NCI-H226 (cell line): Measurements from ENCODE around the gene CHST15.

ENCODE experiments used
- DNase-seq: peaks from one replicate; pipeline ENCODE4 v3.0.0-alpha.2; 2015

Gene CHST15

GRCh38 chr10:123994417-123995081, 98.8 kb downstream of the CHST15 start:
- peak; percentile 73 for DNase-seq

- DNase-seq, result no peak
These were observed 99.6 kb downstream of the CHST15 start for GRCh38 chr10:123993534-123994416.

- DNase-seq, result no peak
These were observed 101.5 kb downstream of the CHST15 start for GRCh38 chr10:123991611-123992570.

- DNase-seq, result no peak
These were observed 102.5 kb downstream of the CHST15 start for GRCh38 chr10:123990889-123991288.

- DNase-seq, result no peak
These were observed 104.7 kb downstream of the CHST15 start for GRCh38 chr10:123988694-123989093.

- DNase-seq, result no peak
These were observed 106.7 kb downstream of the CHST15 start for GRCh38 chr10:123986736-123987135.

- peak; percentile 73 for DNase-seq
These were observed 119.0 kb downstream of the CHST15 start for GRCh38 chr10:123974406-123974805.

GRCh38 chr10:123972481-123973401, 120.7 kb downstream of the CHST15 start:
- DNase-seq, result no peak

- DNase-seq, result no peak
These were observed 122.5 kb downstream of the CHST15 start for GRCh38 chr10:123970927-123971286.

GRCh38 chr10:123970207-123970926, 123.0 kb downstream of the CHST15 start:
- DNase-seq, result no peak

GRCh38 chr10:123967626-123968243, 125.7 kb downstream of the CHST15 start:
- no peak for DNase-seq

- no peak for DNase-seq
These were observed 126.5 kb downstream of the CHST15 start for GRCh38 chr10:123966896-123967231.

- no peak for DNase-seq
These were observed 127.2 kb downstream of the CHST15 start for GRCh38 chr10:123965973-123966895.

GRCh38 chr10:123964953-123965352, 128.4 kb downstream of the CHST15 start:
- DNase-seq, result no peak

GRCh38 chr10:123962756-123963530, 130.5 kb downstream of the CHST15 start:
- no peak for DNase-seq

GRCh38 chr10:123958241-123958640, 135.2 kb downstream of the CHST15 start:
- DNase-seq, result no peak
